GM12892 (cell line): ENCODE data around the gene CDH26.
A peak's percentile ranks its signal among the peaks of the same experiment; 100 is the strongest.

Experiments
- DNase-seq: peaks from one replicate; pipeline ENCODE4 v3.0.0; 2011; ENCODE audit not compliant: insufficient read length
- FAIRE-seq: peaks from 2 replicates; lab custom pipeline; 2011; peaks lifted over from hg19 to GRCh38; lab: Jason Lieb, UNC
- POLR2A ChIP-seq: IDR thresholded peaks from 2 replicates; pipeline ENCODE4 v1.6.1; 2011; ENCODE audit warnings: low read depth, low read length, control low read depth
- POLR2AphosphoS5 ChIP-seq: IDR thresholded peaks from 2 replicates; pipeline ENCODE4 v1.6.1; 2011; ENCODE audit warnings: low read depth, low read length, control low read depth
- TAF1 ChIP-seq: IDR thresholded peaks from 2 replicates; pipeline ENCODE4 v1.6.1; 2011; ENCODE audit warnings: low read depth, mild to moderate bottlenecking, control low read depth, low read length, borderline replicate concordance

The CDH26 gene

GRCh38 chr20:59933849-59934585 is 24.2 kb upstream of the CDH26 start:
- FAIRE-seq, result no peak
- TF ChIP-seq TAF1, result no peak

GRCh38 chr20:59935457-59936185 is 22.6 kb upstream of the CDH26 start:
- no peak for DNase-seq
- no peak for FAIRE-seq
- TF ChIP-seq TAF1 (no peak), POLR2A (no peak), POLR2AphosphoS5 (no peak)

More at GRCh38 chr20:59933849-59934585, 24.2 kb upstream of the CDH26 start:
- peak; percentile 58 for DNase-seq

DNA sequence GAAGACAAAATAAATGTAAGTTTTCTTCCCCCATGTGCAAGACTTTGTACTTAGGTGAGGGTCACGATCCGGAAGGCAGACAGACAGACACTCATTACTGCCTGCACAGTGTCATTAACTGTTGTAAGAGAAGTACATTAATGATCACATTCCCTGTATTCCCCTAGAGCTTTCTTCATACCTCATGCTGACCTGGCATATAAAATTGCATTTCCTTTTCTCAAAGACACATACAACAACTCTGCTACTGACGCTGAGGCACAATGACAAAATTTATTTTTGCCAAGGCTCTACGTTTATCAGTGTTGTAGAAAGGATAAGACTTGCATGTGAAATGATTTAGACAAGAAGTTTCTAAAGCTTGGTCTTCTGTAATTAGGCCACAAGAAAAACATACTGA is 21.8 kb upstream of the CDH26 start:
- no peak for DNase-seq

DNA sequence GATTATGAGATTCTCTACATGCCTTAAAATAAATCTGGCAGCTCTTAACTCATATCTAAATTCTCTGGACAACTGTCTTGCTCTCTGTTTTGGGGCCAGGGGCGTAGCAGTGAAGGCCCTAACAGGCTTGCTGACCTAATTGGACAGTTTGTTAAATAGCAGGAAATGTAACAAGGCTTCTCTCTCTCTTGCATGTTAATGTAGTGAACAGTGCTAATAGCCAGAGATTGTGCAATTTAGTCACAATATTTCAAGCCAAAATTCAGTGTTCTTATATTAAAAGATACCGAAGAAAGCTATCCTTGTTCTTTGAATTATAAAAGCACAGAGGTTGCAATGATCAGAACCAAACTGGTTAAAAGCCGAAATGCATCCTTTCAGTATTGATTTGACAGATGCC is 21.1 kb upstream of the CDH26 start:
- FAIRE-seq (no peak), DNase-seq (no peak)
- no peak for TF ChIP-seq POLR2A
- TF ChIP-seq POLR2AphosphoS5, result no peak
- TF ChIP-seq TAF1, result no peak

More for the DNA sequence above, 21.8 kb upstream of the CDH26 start:
- no peak for TF ChIP-seq POLR2A
- TF ChIP-seq TAF1, result no peak
- no peak for TF ChIP-seq POLR2AphosphoS5
- no peak for FAIRE-seq

GRCh38 chr20:59938221-59938620 is 20.0 kb upstream of the CDH26 start:
- TF ChIP-seq POLR2A (no peak), TAF1 (no peak), POLR2AphosphoS5 (no peak)
- FAIRE-seq (no peak), DNase-seq (no peak)

DNA sequence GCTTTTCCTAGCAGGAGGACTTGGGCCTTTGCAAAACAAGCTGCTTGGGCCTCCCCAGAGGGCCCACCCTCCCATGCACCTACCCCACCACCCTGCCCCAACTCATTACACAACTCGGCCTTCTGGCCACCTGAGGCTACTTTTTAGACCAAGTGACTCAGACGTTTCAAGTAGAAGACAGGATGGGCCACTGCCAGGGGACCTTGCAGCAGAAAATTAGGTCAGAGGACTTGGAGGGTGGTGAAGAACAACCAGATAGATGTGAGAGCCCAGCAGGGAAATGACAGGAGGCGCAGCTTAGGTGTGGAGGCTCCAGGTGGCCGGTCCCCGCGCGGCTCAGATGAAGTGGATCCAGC is 19.5 kb upstream of the CDH26 start:
- DNase-seq, result no peak
- TF ChIP-seq POLR2AphosphoS5 (no peak), TAF1 (no peak), POLR2A (no peak)
- no peak for FAIRE-seq

GRCh38 chr20:59939052-59939878 is 19.0 kb upstream of the CDH26 start:
- FAIRE-seq (no peak), DNase-seq (no peak)
- TF ChIP-seq TAF1 (no peak), POLR2AphosphoS5 (no peak), POLR2A (no peak)

DNA sequence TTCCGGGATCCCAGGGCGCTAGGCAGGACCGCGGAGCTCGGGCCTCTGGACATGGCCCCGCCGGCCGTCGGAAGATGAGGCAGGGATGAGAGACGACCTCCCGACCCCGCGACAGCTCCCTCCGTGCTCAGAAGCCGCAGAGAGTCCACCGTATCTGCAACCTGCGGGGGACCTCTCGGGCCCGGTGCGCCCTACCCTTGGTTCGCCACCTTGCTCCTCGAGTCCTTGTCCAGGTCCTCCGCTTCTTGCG is 18.4 kb upstream of the CDH26 start:
- no peak for TF ChIP-seq TAF1
- TF ChIP-seq POLR2AphosphoS5, result no peak
- TF ChIP-seq POLR2A, result no peak
- FAIRE-seq (no peak), DNase-seq (no peak)

DNA sequence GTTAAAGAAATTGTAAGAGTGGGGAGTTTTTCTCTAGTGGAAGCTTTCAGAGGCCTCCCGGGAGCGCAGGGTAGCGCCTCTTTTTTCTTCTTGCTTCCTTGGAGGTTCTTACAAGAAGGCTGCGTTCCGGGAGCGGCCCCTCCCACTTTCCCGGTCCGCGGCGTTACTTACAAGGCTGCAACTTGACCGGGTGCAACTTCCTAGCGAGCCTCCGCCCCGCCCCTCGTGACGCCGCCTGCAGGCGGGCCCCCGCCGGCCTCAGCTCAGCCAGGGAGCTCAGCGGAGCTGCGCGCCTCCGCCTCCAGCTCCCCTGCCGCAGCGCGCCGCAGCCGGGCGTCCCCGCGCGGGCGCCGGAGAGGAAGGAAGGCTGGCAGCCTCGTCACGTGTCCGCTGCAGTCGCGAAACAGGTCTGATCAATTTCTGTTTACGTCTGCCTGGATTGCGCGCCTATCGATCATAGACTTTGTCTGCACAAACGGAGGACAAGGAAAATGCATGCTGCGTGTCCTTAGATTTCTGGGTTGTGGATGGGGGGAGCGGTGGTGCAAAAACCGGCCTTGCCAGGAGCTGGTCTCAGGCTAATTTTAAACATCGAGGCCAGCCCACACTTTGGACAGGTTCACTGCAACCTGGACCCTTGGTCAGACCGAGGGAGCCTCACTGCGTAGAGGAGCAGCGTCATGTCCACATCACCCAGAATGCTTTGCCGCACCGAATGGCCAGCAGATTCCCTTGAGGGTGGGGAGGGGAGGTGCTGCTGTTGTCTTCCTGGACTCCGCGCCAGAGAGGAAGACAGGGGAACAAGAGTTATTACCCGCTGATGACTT is 17.9 kb upstream of the CDH26 start, which contains the start of the genes FAM217B and PPP1R3D:
Gene FAM217B, plus strand, starts transcription at position 261 of the 827 bp plus-strand sequence. CDS start 3,555 bp downstream, outside the sequence.
Gene PPP1R3D, minus strand, starts transcription at position 177 of the 827 bp plus-strand sequence. CDS start 374 bp downstream, outside the sequence.
- peak; percentile 92 for DNase-seq
- FAIRE-seq, result peak; percentile 94
- TF ChIP-seq TAF1 (peak; percentile 61), POLR2AphosphoS5 (peak; percentile 47), POLR2A (peak; percentile 80; the same call in 1 of the 2 replicates)

DNA sequence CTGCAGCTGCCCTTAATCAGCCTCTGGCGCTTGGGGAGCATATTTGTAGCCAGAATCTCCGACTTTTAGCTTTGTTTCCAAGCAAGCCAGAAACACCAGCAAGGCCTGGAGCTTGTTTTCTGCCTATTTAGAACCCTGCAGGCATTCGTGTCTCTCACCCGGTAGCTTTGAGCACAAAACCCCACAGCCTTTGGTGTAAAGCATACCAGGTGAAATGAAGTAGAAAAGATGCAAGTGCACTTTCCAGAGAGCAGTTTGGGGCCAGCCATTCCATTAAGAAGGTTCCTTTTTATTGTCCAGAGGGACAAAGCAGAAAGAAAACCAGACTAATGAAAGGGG is 17.3 kb upstream of the CDH26 start:
- TF ChIP-seq POLR2A (no peak), TAF1 (no peak), POLR2AphosphoS5 (no peak)
- FAIRE-seq (no peak), DNase-seq (no peak)
